Muscle of back (tissue), 11 donors: Measurements from ENCODE around the gene LRPPRC. TPM values are rescaled to one million over a fixed set of nuclear protein-coding genes. Genes with fewer than 3 reads are reported as not detected.
"Not testable (repeated sequence)": the region's sequence is repeated elsewhere in the genome, so short reads cannot be mapped to it uniquely, and the experiment has no call there.

Experiments
- DNase-seq, 3 donors: peaks; one replicate each; pipeline versions ENCODE4 v3.0.0 to v3.0.0-alpha.2; 2013
- polyA plus RNA-seq, 10 donors: library from polyadenylated mRNA; unstranded; fragments of 120-200 nt; gene quantifications; one replicate each; pipeline ENCODE4 v1.2.1, GENCODE V29; 2013; ENCODE audit not compliant: insufficient read length in 10 of 10

Gene LRPPRC
- polyA plus RNA-seq, 10 donors = 60.1 to 100 (median 77.8) TPM

GRCh38 chr2:43924463-43924862, 71.3 kb downstream of the LRPPRC start:
- DNase-seq = no peak

GRCh38 chr2:43911136-43911790, 84.5 kb downstream of the LRPPRC start:
- DNase-seq = not testable (repeated sequence)

GRCh38 chr2:43906448-43907109, 89.2 kb downstream of the LRPPRC start:
- no peak for DNase-seq

GRCh38 chr2:43905871-43906270, 89.9 kb downstream of the LRPPRC start:
- DNase-seq = no peak

- DNase-seq = no peak
These were observed 90.4 kb downstream of the LRPPRC start for GRCh38 chr2:43905371-43905803.

GRCh38 chr2:43899589-43899988, 96.2 kb downstream of the LRPPRC start:
- DNase-seq = no peak

- no peak for DNase-seq
These were observed 96.9 kb downstream of the LRPPRC start for GRCh38 chr2:43898838-43899346.

GRCh38 chr2:43898134-43898837, 97.5 kb downstream of the LRPPRC start:
- DNase-seq = peak; percentile 5 to 8 (median 6)

- DNase-seq = no peak
These were observed 98.3 kb downstream of the LRPPRC start for GRCh38 chr2:43897492-43897891.

- DNase-seq = no peak
These were observed 98.9 kb downstream of the LRPPRC start for GRCh38 chr2:43896906-43897305.

GRCh38 chr2:43894743-43895142, 101.0 kb downstream of the LRPPRC start:
- DNase-seq = no peak

GRCh38 chr2:43890855-43891254, 104.9 kb downstream of the LRPPRC start:
- no peak for DNase-seq

GRCh38 chr2:43889416-43889815, 106.4 kb downstream of the LRPPRC start:
- no peak for DNase-seq

- DNase-seq = no peak
These were observed 108.6 kb downstream of the LRPPRC start for GRCh38 chr2:43887176-43887575.

GRCh38 chr2:43885132-43885632, 110.6 kb downstream of the LRPPRC start:
- no peak for DNase-seq

- DNase-seq = no peak
These were observed 111.1 kb downstream of the LRPPRC start for GRCh38 chr2:43884689-43885088.

GRCh38 chr2:43882312-43882711, 113.5 kb downstream of the LRPPRC start:
- no peak for DNase-seq

GRCh38 chr2:43880952-43881351, 114.8 kb downstream of the LRPPRC start:
- no peak for DNase-seq

GRCh38 chr2:43880471-43880870, 115.3 kb downstream of the LRPPRC start:
- no peak for DNase-seq

- DNase-seq = no peak
These were observed 116.5 kb downstream of the LRPPRC start for GRCh38 chr2:43879261-43879660.

GRCh38 chr2:43877782-43878464, 117.9 kb downstream of the LRPPRC start:
- DNase-seq = peak; percentile 17 to 47 (median 19)
